Measurements from ENCODE around the gene KRTCAP2.

GRCh38 chr1:155169541-155169940 lies 3.6 kb downstream of the KRTCAP2 start:
- TF ChIP-seq, protein P1, sequence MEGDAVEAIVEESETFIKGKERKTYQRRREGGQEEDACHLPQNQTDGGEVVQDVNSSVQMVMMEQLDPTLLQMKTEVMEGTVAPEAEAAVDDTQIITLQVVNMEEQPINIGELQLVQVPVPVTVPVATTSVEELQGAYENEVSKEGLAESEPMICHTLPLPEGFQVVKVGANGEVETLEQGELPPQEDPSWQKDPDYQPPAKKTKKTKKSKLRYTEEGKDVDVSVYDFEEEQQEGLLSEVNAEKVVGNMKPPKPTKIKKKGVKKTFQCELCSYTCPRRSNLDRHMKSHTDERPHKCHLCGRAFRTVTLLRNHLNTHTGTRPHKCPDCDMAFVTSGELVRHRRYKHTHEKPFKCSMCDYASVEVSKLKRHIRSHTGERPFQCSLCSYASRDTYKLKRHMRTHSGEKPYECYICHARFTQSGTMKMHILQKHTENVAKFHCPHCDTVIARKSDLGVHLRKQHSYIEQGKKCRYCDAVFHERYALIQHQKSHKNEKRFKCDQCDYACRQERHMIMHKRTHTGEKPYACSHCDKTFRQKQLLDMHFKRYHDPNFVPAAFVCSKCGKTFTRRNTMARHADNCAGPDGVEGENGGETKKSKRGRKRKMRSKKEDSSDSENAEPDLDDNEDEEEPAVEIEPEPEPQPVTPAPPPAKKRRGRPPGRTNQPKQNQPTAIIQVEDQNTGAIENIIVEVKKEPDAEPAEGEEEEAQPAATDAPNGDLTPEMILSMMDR (IDR thresholded peaks at IDR 0.05), result no peak
- TF ChIP-seq POLR2A (IDR thresholded peaks at IDR 0.05; ENCODE audit: low read depth) (no peak), POLR2AphosphoS5 (IDR thresholded peaks at IDR 0.05) (no peak), EP300 (IDR thresholded peaks at IDR 0.05) (no peak)
